GM12865 (cell line): ENCODE measurements around the gene ENSA.
"Not testable (repeated sequence)": the region's sequence is repeated elsewhere in the genome, so short reads cannot be mapped to it uniquely, and the experiment has no call there.

ENCODE experiments used
- DNase-seq: peaks from one replicate; pipeline ENCODE4 v3.0.0; 2010; ENCODE audit warnings: low read depth
- H3K4me3 ChIP-seq: 2 replicates; pipeline ENCODE4 v1.5.1; 2011; ENCODE audit warnings: mild to moderate bottlenecking, low read depth, low read length, control low read depth
- CTCF ChIP-seq: IDR thresholded peaks from 2 replicates; pipeline ENCODE4 v1.5.1; 2011; ENCODE audit warnings: low read length, control low read depth, low read depth, inconsistent platforms; ENCODE audit not compliant: insufficient read depth; ENCODE audit errors: missing control alignments

ENSA gene

GRCh38 chr1:150615346-150616201 lies 13.8 kb downstream of the ENSA start:
- H3K4me3 ChIP-seq: no peak overlapping the region
- no peak for TF ChIP-seq CTCF
- no peak for DNase-seq

- peak; percentile 87 for DNase-seq
- TF ChIP-seq CTCF: no peak
- peak overlapping the region; percentile 18; the same call in 1 of the 2 replicates for H3K4me3 ChIP-seq
Measured at GRCh38 chr1:150613061-150613920, 16.1 kb downstream of the ENSA start.

- no peak for DNase-seq
- TF ChIP-seq CTCF: no peak
- H3K4me3 ChIP-seq: peak overlapping the region; percentile 39
Measured at GRCh38 chr1:150612014-150612345, 17.4 kb downstream of the ENSA start.

- TF ChIP-seq CTCF: no peak
- H3K4me3 ChIP-seq: no peak overlapping the region
- no peak for DNase-seq
Measured at GRCh38 chr1:150610576-150610975, 18.8 kb downstream of the ENSA start.

GRCh38 chr1:150609732-150610131 lies 19.7 kb downstream of the ENSA start:
- H3K4me3 ChIP-seq: no peak overlapping the region
- no peak for TF ChIP-seq CTCF
- no peak for DNase-seq

GRCh38 chr1:150606463-150607142 lies 22.8 kb downstream of the ENSA start:
- no peak for DNase-seq
- H3K4me3 ChIP-seq: no peak overlapping the region
- no peak for TF ChIP-seq CTCF

GRCh38 chr1:150605451-150605731 lies 24.0 kb downstream of the ENSA start:
- H3K4me3 ChIP-seq, DNase-seq: not testable (repeated sequence)
